HG03196 (cell line): Measurements from ENCODE around the gene AGAP2.
"Not testable (repeated sequence)": the region's sequence is repeated elsewhere in the genome, so short reads cannot be mapped to it uniquely, and the experiment has no call there.

Experiments
- ATAC-seq: cut with Tn5 transposase; IDR thresholded peaks from one replicate; pipeline ENCODE4 v1.9.1; 2021; ENCODE audit not compliant: unreplicated experiment

Gene AGAP2

GRCh38 chr12:57698414-57698813 lies 40.1 kb downstream of the AGAP2 start:
- no peak for ATAC-seq

- ATAC-seq: no peak
Measured at GRCh38 chr12:57697076-57697475, 41.5 kb downstream of the AGAP2 start.

DNA sequence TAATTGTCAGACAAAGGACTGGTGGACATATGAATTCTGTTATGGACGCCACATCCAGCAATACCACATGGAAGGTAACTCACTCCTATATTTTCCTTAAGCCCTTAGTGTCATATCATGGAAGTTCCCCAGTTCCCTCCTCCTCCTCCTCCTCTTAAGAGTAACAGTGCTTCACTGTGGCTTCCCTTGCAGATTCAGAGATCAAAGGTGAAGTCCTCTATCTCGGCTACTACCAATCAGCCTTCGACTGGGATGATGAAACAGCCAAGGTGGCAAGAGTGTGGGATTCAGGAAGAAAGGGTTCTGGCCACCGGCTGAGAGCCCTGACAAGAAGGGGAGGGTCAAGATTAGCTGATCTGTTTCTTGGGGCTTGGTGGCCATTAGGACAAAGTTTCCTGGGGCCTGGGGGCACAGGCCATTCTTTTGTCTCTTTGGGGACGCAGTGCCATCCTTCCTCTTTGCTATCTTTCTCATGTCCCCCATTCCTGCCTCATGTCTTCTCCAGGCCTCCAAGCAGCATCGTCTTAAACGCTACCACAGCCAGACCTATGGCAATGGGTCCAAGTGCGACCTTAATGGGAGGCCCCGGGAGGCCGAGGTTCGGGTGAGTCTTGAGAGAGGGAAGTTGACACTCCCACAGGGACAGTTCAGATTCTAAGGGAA lies 42.6 kb downstream of the AGAP2 start:
- no peak for ATAC-seq

DNA sequence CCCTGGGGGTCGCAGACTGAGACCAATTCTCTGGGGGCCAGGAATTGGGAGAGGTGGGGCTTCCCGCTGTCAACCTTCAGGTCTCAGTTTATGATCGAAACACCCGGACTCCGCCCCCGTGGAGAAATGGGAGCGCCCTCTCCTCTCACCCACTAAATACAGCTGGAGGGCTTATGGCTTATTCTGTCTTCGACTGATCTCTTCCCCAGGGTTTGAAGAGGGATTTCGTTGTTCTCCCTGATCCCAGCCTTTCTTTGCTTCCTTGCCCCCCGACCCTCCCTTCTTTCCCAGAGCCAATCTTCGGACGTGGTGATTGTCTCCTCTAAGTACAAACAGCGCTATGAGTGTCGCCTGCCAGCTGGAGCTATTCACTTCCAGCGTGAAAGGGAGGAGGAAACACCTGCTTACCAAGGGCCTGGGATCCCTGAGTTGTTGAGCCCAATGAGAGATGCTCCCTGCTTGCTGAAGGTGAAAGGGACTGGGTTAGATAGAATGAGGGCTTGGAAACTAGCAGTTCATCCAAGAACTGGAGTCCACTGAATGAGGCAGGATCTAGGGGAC lies 44.0 kb downstream of the AGAP2 start:
- ATAC-seq: no peak

DNA sequence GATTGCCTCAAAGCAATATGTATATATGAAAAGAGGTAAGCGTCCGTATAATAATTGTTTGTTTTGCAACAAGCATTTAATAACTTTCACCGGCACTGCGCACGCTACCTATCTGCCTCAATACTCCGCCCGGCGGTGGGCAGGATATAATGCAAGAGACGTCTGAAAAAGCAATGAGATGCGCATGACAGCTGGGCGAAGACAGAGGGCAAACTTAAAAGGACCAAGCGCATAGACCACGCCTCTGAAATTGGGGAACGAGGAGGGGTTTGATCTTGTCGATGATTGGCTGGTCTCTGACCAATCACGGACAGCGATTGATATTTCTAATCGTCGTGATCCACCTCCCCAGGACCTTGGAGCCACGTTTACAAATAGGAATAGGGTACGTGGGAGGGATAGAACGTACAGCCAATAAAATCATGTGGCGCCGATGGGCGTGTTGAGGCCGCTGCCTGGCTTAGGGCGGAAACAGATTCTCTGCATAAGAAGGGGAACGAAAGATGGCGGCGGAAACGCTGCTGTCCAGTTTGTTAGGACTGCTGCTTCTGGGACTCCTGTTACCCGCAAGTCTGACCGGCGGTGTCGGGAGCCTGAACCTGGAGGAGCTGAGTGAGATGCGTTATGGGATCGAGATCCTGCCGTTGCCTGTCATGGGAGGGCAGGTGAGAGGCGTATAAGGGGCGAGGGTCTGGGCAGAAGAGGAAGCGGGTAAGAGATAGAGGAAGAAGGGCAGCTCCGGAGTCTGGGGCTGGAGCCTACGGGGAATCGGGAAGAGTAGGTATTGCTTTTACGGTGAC lies 44.7 kb downstream of the AGAP2 start, which contains the start of gene OS9:
TSS of gene OS9 (plus strand) at position 474 of the 800 bp plus-strand sequence. CDS start at position 504, 30 bp downstream.
- peak; percentile 98 for ATAC-seq

DNA sequence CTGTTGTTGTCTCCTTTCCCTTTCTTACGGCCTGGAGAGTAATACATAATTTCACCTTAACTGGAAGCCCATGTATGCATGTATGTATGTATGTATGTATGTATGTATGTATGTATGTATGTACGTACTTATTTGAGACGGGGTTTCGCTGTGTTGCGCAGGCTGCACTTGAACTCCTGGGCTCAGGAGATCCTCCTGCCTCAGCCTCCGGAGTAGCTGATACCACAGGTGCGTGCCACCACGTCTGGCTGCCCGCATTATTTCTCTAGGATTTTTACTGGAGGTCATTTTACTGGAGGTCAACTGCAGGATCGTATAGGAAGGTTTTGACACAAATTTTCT lies 45.3 kb downstream of the AGAP2 start:
- no peak for ATAC-seq

DNA sequence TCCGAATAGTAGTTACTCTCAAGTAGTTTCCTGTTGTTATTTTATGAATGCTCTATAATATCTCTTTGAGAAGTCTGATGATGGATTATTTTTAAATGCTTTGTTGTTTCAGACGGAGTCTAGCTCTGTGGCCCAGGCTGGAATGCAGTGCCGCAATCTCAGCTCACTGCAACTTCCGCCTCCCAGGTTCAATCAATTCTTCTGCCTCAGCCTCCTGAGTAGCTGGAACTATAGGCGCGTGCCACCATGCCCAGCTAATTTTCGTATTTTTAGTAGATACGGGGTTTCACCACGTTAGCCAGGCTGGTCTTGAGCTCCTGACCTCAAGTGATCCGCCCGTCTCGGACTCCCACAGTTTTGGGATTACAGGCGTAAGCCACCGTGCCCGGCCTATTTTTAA lies 46.0 kb downstream of the AGAP2 start:
- no peak for ATAC-seq

DNA sequence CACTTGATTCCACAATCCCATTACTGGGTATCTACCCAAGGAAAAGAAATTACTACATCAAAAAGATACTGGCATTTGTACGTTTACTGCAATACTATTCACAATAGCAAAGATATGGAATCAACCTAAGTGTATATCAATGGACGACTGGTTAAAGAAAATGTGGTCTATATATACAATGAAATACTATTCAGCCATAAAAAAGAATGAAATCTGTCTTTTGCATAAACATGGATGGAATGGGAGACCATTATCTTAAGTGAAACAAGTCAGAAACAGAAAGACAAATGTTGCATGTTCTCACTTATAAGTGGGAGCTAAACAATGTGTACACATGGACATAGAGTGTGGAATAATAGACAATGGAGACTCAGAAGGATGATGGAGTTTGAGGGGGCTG lies 49.6 kb downstream of the AGAP2 start:
- ATAC-seq: no peak

DNA sequence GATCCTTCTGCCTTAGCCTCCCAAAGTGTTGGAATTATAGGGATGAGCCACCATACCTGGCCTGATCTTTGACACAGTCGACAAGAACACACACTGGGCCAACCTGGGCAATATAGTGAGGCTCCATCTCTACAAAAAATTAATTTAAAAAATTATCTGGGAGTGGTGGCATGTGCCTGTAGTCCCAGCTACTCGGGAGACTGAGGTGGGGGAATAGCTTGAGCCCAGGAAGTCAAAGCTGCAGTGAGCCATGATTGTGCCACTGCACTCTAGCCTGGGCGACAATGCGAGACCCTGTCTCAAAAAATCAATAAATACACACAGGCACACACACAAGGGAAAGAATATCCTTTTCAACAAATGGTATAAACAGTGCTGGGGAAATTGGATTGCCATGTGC lies 50.7 kb downstream of the AGAP2 start:
- ATAC-seq: no peak

DNA sequence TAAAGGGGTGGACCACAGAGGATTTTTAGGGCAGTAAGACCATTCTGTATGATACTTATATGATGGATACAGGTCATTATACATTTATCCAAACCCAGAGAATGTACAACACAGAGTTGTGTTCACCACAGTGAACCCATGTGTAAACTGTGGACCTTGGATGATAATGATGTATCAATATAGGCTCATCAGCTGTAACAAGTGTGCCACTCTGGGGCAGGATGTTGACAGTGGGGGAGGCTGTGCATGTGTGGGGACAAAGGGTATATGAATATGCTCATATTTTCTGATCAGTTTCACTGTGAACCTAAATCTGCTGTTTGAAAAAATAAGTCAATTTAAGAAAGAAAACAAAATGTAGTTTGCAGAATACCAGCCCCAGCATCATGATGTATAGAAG lies 58.8 kb downstream of the AGAP2 start:
- ATAC-seq: no peak

GRCh38 chr12:57677947-57678346 lies 60.6 kb downstream of the AGAP2 start:
- not testable (repeated sequence) for ATAC-seq

- no peak for ATAC-seq
Measured at GRCh38 chr12:57674691-57675090, 63.9 kb downstream of the AGAP2 start.
